ENCODE measurements around the gene ERBB4. TPM values are rescaled to one million over a fixed set of nuclear protein-coding genes. Genes with fewer than 3 reads are reported as not detected.

ERBB4 gene
- total and polyA plus RNA-seq, 2 of the 8 experiments (the other 6 are each of a cell fraction or from before 2014, with no cell fraction given): 0.34 to 1.3 TPM

- H4K91ac ChIP-seq (replicated peaks; ENCODE audit: insufficient read length, low read length): no peak overlapping the region
- POLR2A ChIA-PET (ENCODE audit: partially characterized antibody): no interaction called here
- no peak overlapping the region for H4K5ac ChIP-seq (ENCODE audit: insufficient read length, low read depth, low read length)
- CTCF ChIA-PET (ENCODE audit: partially characterized antibody): interaction anchor here (0.6 kb wide), 1 partner anchor 150 kb away, joined by 3 read pairs; no protein-coding TSS in a partner anchor
- H3K79me2 ChIP-seq (ENCODE audit: control insufficient read depth in 1 of 2, insufficient read depth in 2 of 2, low read length in 2 of 2): no peaks in the 10 kb centered on the region
- H3K23ac ChIP-seq (ENCODE audit: insufficient read length): no peak overlapping the region
- no peak overlapping the region for H3K4ac ChIP-seq (replicated peaks; ENCODE audit: insufficient read length, low read depth, low read length)
- WGBS, 2 experiments (ENCODE audit: extremely low coverage in 1 of 2, insufficient coverage in 1 of 2, insufficient read length in 1 of 2, insufficient replicate concordance in 2 of 2, low coverage in 1 of 2, low lambda C conversion rate in 2 of 2, missing lambda C conversion rate in 1 of 2): 92% methylated on average over 2 of the region's 2 CpGs; no CpG with 5 or more reads in 1 of the 2 experiments
- H2BK15ac ChIP-seq (ENCODE audit: low read length): no peak overlapping the region
- H3K14ac ChIP-seq (ENCODE audit: insufficient read length): no peak overlapping the region
- H2AK5ac ChIP-seq (ENCODE audit: low read depth, low read length): no peak overlapping the region
- H3K23me2 ChIP-seq (ENCODE audit: low read depth, low read length): no peaks in the 10 kb centered on the region
- H3K79me1 ChIP-seq (ENCODE audit: low read depth, low read length): no peaks in the 10 kb centered on the region
- H4K8ac ChIP-seq (ENCODE audit: extremely low read depth, insufficient read depth, low read length): no peak overlapping the region
- H2BK20ac ChIP-seq (ENCODE audit: low read length): no peak overlapping the region
- no peak overlapping the region for H2BK5ac ChIP-seq (ENCODE audit: low read depth, low read length)
- no peaks in the 10 kb centered on the region for H4K20me1 ChIP-seq (replicated peaks in 1 of 2; ENCODE audit: control insufficient read depth in 1 of 2, insufficient read depth in 2 of 2, low read length in 2 of 2)
- no peak overlapping the region for H3K18ac ChIP-seq (ENCODE audit: extremely low read depth, low read length)
- H3K4me3 ChIP-seq (ENCODE audit: extremely low read depth in 1 of 4, insufficient read depth in 2 of 4, low read depth in 3 of 4, low read length in 4 of 4): no peak overlapping the region
- no peak overlapping the region for H3K9ac ChIP-seq (replicated peaks in 1 of 4; ENCODE audit: extremely low read depth in 1 of 4, low read depth in 3 of 4, low read length in 3 of 4)
- no peak overlapping the region for H2BK120ac ChIP-seq (replicated peaks; ENCODE audit: low read depth, low read length)
- no peak overlapping the region for H3K27ac ChIP-seq (ENCODE audit: low read depth, low read length)
- no peak overlapping the region for H2BK12ac ChIP-seq (ENCODE audit: low read depth, low read length)
- H3K36me3 ChIP-seq (ENCODE audit: control insufficient read depth in 2 of 4, insufficient read depth in 4 of 4, low read length in 3 of 4): no peaks in the 10 kb centered on the region
- H3K9me3 ChIP-seq (ENCODE audit: insufficient read depth in 2 of 2, low read depth in 1 of 2, low read length in 1 of 2): peaks cover 11 to 17% of the 10 kb centered on the region in 2 experiments
- H3K56ac ChIP-seq (replicated peaks; ENCODE audit: insufficient read length, low read depth, low read length): no peak overlapping the region
- H2AFZ ChIP-seq (ENCODE audit: low read length): no peak overlapping the region
- FAIRE-seq (no peak), DNase-seq (ENCODE audit: low read depth in 1 of 2, low spot score in 2 of 2) (no peak)
- H3K4me1 ChIP-seq (replicated peaks in 1 of 4; ENCODE audit: control insufficient read depth in 3 of 4, insufficient read depth in 4 of 4, low read length in 3 of 4): peaks cover 0 to 15% (median 9%) of the 10 kb centered on the region in 4 experiments; a peak in 3 of 7 replicates
- H3K4me2 ChIP-seq (ENCODE audit: insufficient read depth in 1 of 2, low read depth in 2 of 2, low read length in 2 of 2): no peak overlapping the region
- no peaks in the 10 kb centered on the region for H3K27me3 ChIP-seq (replicated peaks in 1 of 4; ENCODE audit: control insufficient read depth in 3 of 4, extremely low read depth in 1 of 4, insufficient read depth in 3 of 4, low read length in 3 of 4)
- no peak for TF ChIP-seq JUN (IDR thresholded peaks at IDR 0.05; ENCODE audit: low read depth, low read length)
- no peak for TF ChIP-seq EGR1 (IDR thresholded peaks at IDR 0.05; ENCODE audit: borderline replicate concordance, low read depth, low read length)
- no peak for TF ChIP-seq POLR2A (IDR thresholded peaks at IDR 0.05; ENCODE audit: control extremely low read depth in 1 of 2, low read depth in 2 of 2, low read length in 2 of 2)
- no peak for TF ChIP-seq RFX5 (IDR thresholded peaks at IDR 0.05; ENCODE audit: borderline replicate concordance, low read depth, low read length)
- TF ChIP-seq KDM5A (IDR thresholded peaks at IDR 0.05; ENCODE audit: low read length): no peak
- TF ChIP-seq, protein P1, sequence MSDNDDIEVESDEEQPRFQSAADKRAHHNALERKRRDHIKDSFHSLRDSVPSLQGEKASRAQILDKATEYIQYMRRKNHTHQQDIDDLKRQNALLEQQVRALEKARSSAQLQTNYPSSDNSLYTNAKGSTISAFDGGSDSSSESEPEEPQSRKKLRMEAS (IDR thresholded peaks at IDR 0.05): no peak
- TF ChIP-seq, protein P2, sequence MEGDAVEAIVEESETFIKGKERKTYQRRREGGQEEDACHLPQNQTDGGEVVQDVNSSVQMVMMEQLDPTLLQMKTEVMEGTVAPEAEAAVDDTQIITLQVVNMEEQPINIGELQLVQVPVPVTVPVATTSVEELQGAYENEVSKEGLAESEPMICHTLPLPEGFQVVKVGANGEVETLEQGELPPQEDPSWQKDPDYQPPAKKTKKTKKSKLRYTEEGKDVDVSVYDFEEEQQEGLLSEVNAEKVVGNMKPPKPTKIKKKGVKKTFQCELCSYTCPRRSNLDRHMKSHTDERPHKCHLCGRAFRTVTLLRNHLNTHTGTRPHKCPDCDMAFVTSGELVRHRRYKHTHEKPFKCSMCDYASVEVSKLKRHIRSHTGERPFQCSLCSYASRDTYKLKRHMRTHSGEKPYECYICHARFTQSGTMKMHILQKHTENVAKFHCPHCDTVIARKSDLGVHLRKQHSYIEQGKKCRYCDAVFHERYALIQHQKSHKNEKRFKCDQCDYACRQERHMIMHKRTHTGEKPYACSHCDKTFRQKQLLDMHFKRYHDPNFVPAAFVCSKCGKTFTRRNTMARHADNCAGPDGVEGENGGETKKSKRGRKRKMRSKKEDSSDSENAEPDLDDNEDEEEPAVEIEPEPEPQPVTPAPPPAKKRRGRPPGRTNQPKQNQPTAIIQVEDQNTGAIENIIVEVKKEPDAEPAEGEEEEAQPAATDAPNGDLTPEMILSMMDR (IDR thresholded peaks at IDR 0.05; ENCODE audit: control extremely low read depth in 1 of 3, insufficient read depth in 1 of 3, low read depth in 1 of 3, low read length in 3 of 3): no peak
- TF ChIP-seq RBBP5 (IDR thresholded peaks at IDR 0.05; ENCODE audit: borderline replicate concordance, low read depth, low read length): no peak
- no peak for TF ChIP-seq EP300 (IDR thresholded peaks at IDR 0.05; ENCODE audit: borderline replicate concordance in 1 of 2, low read depth in 2 of 2, low read length in 2 of 2)
- TF ChIP-seq USF2 (IDR thresholded peaks at IDR 0.05; ENCODE audit: low read length): no peak
- TF ChIP-seq POLR2AphosphoS5 (IDR thresholded peaks at IDR 0.05; ENCODE audit: low read depth, low read length): no peak
Observed at GRCh38 chr2:212107014-212107413, 431.6 kb downstream of the ERBB4 start.
